Endometrial microvascular endothelial cells (primary cell): ENCODE results near the gene UTS2. TPM values are rescaled to one million over a fixed set of nuclear protein-coding genes. Genes with fewer than 3 reads are reported as not detected.

Experiments used
- in situ Hi-C: cut with HindIII; loops from 2 replicates; pipeline ENCODE4 v1.10.0; 2017; ENCODE audit warnings: low sequenced_read_pairs, low pct_unique_long_range_greater_than_20kb; ENCODE audit errors: inconsistent ontology term
- total RNA-seq: library from RNA; depleted of rRNA; stranded (reverse); fragments of >200 nt; gene quantifications from one replicate; pipeline ENCODE4 v1.2.3, GENCODE V29; 2015; ENCODE audit errors: inconsistent ontology term

UTS2 gene, protein sequence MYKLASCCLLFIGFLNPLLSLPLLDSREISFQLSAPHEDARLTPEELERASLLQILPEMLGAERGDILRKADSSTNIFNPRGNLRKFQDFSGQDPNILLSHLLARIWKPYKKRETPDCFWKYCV
- not detected for total RNA-seq

DNA sequence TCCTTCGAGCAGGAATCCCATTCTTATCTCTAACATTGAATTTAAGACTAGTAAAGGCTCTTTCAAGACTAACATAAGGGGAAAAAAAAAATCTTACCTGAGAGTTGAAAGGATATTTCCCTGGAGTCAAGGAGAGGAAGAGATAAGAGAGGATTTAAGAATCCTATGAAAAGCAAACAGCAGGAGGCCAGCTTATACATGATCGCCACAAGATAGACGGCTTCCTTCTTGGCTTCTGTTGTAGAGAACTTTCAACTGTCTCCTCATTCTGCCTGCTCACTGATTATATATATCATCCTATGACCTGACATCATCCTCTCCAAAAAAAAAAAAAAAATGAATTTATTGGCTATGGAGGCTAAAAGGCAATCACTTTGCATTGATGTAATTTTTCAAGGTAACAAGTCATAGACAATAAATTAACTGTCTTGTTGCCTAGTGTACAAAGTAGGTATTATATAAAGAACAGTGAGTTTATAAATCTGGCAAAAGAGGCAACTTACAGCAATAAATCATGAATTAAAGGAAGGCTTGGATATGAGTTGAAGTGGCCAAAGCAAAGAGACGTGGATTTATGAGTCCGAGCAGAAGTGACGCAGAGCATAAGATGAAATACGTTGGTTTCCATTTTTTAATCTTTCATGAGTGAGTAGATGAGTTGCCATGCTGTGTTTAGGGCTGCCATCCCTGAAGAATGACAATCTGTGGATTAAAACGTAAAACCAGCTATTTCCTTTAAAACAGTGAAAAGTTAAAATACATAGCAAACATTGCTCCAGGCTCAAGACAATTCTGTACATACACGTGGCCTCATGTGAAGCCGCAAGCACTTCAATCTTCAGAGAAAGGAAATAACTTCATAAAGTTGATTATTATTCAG lies at the start of gene UTS2:
Gene UTS2, minus strand, starts transcription at position 262 of the 880 bp plus-strand sequence. Its CDS starts 62 bp downstream, at position 200.
- in situ Hi-C loops = no loop called here

GRCh38 chr1:7899741-7900140 lies 46.9 kb upstream of the UTS2 start:
- in situ Hi-C loops = no loop called here

- in situ Hi-C loops = no loop called here
Measured at GRCh38 chr1:7898962-7899361, 46.1 kb upstream of the UTS2 start.

GRCh38 chr1:7896994-7897393 lies 44.1 kb upstream of the UTS2 start:
- in situ Hi-C loops = no loop called here

DNA sequence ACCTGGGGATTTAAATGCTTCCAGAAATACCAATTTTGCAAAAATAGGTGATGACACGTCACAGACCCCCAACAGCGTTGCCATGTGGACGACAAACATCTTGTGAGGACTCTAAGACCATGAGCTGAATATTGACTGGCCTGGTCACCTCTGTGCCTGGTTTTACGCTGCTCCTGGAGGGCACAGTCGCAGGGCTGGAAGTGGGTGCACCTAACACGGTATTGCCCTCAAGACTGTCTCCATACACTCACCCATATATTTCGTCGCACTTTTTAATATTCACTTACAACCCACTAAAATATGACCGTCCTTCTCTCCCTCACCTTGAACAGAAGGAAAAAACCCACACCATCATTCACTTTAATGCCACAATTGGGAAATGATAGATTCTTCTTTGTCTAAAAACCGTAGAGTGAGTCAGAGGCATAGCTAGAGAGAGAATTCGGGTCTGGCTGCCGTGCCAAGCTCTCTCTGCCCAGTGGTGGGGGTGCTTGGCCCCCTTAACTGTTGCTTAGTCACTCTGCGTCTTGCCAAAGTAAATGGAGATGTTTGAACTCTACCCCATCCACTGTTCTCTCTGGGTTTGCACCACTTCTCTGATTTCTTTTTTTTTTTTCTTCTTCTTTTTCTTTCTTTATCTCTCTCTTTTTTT lies 40.8 kb upstream of the UTS2 start:
- in situ Hi-C loops = no loop called here

GRCh38 chr1:7891804-7892203 lies 38.9 kb upstream of the UTS2 start:
- in situ Hi-C loops = no loop called here

- in situ Hi-C loops = no loop called here
Measured at GRCh38 chr1:7890853-7891252, 38.0 kb upstream of the UTS2 start.

GRCh38 chr1:7888248-7889081 lies 35.6 kb upstream of the UTS2 start:
- in situ Hi-C loops = no loop called here

GRCh38 chr1:7886405-7886745 lies 33.5 kb upstream of the UTS2 start:
- in situ Hi-C loops = no loop called here

DNA sequence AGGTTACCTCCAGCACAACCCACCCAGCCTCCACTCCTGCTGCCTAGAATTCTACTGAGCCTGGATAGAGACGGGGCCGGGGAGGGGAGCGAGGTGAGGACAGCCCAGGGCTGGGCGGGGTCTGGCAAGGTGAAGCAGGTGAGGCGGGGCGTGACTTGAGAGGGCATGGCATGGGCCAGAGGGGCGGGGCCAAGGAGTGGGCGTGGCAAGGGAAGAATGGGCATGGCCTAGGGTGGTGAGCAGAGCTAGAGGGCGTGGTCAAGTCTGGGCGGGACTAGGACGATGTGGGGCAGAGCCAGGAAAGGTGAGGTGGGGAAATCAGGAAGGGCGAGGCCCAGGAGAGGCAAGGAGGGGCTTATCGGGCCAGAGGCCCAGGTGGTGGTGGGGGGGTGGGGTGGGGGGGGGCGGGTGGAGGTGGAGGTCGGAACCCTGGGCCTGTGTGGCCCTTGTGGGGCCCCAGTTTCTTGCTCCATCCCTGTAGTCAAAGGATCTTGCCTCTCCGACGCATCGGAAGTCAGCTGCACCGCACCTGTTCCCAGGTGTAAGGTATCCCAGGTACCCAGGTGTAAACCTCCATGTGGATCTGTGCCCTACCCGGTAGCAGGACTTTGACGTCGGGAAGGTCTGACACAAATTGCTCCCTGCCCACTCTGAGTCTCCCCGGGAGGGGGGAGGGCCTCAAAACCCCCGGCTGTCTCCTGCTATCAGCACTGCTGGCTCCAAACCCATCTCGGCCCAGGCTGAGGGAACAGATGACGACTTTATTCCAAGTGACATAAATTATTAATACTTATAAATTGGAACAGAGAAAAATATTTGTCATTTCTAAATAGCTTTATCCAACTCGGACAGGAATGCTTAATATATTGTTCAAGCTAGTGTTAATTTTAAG lies 32.9 kb upstream of the UTS2 start:
- in situ Hi-C loops = no loop called here

DNA sequence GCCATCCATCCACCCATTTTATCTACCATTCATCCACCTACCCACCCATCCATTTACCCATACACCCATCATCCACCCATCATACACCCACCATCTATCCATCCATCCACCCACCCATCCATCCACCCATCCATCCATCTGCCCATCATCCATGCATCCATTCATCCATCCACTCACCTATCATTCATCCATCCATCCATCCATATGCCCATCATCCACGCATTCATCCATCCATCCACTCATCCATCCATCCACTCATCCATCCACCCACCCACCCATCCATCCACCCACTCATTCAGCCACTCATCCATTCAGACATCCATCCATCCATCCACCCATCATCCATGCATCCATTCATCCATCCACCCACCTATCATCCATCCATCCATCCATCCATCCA lies 31.9 kb upstream of the UTS2 start:
- in situ Hi-C loops = no loop called here

- in situ Hi-C loops = no loop called here
Measured at GRCh38 chr1:7879228-7879627, 26.4 kb upstream of the UTS2 start.

- in situ Hi-C loops = no loop called here
Measured at GRCh38 chr1:7878027-7878426, 25.2 kb upstream of the UTS2 start.

- in situ Hi-C loops = no loop called here
Measured at GRCh38 chr1:7873801-7874795, 21.2 kb upstream of the UTS2 start.

DNA sequence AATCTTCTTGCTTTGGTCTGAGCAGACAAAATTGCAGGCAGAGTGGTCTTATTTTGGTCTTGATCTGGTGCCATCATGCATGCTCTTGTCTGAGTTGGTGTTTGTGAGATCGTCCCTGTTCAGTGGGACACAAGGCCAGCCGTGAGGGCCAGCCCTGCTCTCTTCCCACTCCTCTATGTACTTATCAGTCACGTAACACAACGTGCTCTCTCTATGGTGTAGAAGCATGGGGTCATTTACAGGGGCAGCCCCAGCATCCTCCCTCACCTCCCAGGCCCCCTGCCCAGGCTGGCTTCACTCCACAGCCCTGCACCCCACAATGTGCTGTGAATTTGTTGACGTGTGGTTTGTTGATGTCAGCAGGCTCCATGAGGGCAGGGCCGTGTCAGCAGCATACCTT lies 18.3 kb upstream of the UTS2 start:
- in situ Hi-C loops = no loop called here

DNA sequence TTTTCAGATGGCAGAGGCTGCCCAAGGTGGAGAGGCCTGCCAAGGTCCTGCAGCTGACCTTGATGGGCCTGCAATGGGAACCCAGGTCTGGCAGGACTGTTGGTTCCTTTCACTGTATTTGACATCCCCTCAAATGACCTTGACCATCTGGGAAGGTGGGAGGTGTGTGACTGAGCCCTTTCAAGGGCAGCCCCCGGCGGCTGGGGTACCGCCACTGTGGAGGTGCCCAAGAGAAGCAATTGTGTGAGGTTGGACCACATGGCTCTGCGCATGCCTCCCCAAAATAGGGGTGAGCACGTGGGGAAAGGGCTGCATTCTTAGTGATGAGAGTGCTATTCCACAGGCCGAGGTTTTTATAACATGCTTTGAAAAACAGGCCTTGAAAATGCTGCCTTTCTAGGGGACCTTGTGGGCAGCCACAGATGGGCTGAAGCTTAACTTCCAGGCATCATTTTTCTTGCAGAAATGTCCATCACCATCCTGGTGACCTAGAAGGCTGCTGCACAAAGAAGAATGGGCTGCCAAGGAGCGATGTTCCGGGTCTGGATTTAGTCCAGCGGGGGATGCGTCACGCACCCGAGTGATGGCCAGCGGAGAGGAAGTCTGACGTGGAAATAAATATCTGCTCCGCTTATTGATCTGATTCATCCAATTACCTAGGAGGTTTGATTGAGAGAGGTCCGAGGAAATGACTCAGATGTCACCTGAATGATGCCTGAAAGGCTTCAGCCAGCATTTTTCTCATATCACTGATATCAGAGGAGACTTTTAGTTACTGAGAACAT lies 16.5 kb upstream of the UTS2 start:
- in situ Hi-C loops = no loop called here
